ENCODE data around the gene MRPS15. TPM values are rescaled to one million over a fixed set of nuclear protein-coding genes. Genes with fewer than 3 reads are reported as not detected.

The MRPS15 gene
- polyA plus RNA-seq, 2 donors, result 106 to 143 TPM

DNA sequence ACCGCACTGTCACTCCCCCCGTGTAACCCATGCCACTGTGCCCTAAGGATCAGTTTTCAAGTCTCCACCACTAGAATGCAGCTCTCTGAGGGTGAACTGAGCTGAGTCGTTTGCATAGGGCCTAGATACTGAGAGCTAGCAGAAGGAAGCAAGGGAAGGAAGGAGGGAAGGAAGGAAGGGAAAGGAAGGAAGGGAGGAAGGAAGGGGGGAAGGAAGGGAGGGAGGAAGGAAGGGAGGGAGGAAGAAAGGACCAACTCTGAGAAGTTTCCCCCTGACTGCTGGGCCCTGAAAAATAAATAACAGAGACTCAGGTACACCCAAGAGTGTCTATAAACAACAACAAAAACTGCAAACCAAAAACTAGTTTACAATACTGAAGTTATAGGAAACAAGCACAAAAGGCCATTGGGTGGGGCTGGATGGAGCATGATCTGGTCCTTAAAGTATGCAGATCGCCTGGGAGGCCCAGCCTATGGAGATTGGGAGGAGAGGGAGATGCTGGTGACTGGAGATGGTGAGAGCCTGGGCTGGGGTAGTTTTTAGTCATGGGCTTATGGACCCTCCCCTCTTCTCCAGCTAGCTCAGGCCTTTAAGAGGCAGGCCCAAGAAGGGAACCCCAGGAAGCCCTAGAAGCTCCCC is 1.7 kb upstream of the MRPS15 start:
- Histone ChIP-seq H3K27me3 (ENCODE audit: control insufficient read depth in 1 of 2, insufficient read depth in 2 of 2, low read length in 2 of 2) (no peaks in the 10 kb centered on the region), H3K27ac (ENCODE audit: low read depth in 2 of 2, low read length in 1 of 2) (no peak overlapping the region), H3K9me3 (ENCODE audit: control insufficient read depth in 2 of 2, insufficient read depth in 1 of 2, low read depth in 1 of 2, low read length in 1 of 2) (no peaks in the 10 kb centered on the region), H3K4me3 (ENCODE audit: low read depth in 1 of 2, low read length in 2 of 2) (no peak overlapping the region), H3K4me1 (ENCODE audit: control insufficient read depth in 2 of 2, insufficient read depth in 2 of 2, low read length in 1 of 2) (peaks cover 0 to 5% of the 10 kb centered on the region in 2 donors), H3K36me3 (ENCODE audit: control insufficient read depth in 2 of 2, insufficient read depth in 2 of 2, low read length in 1 of 2) (peaks cover 6 to 7% of the 10 kb centered on the region in 2 donors)
- 68 to 69% methylated on average over 4 of the region's 4 CpGs for WGBS, 2 donors

DNA sequence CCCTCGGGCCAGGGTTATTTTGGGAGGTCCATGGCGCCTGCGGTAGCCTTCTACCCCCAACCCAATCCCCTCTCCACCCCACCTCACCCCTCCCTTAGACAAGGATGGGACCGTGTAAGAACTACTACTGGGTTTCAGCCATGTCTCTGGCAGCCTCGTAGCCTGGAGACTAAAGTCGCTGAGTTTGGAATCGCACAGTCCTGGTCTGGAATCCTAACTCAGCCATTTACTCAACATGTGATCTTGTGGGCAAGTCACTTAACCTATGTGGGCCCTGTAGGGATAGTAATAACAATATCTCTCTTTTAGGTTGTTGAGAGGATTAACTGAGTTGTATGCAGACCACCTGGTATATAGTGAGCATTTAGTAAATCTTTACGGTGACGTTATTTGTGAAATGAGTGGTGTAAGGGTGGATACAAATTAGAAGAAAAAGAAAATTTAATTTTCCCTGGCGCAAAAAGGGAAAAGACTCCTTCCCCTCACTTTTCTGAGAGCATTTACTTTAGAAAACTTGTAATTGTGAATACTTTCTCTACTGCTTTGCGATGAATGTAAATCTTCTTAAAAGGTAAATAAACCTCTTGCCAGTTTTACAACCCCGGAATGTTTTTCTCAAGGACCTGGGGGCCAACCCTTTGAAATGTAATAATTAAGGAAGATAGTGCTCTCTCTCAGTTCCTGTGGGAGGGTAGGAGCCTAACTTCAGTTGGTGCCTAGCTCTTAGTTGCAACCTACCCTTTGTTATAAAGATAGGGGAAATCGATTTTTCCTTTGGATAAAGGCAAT is 615 bp upstream of the MRPS15 start:
- 31 to 35% methylated on average over 13 of the region's 13 CpGs for WGBS, 2 donors
- no peaks in the 10 kb centered on the region for H3K27me3 ChIP-seq (ENCODE audit: control insufficient read depth in 1 of 2, insufficient read depth in 2 of 2, low read length in 2 of 2)
- peaks cover 7 to 8% of the 10 kb centered on the region in 2 donors for H3K36me3 ChIP-seq (ENCODE audit: control insufficient read depth in 2 of 2, insufficient read depth in 2 of 2, low read length in 1 of 2)
- peak overlapping the region; percentile 88 to 90 for H3K27ac ChIP-seq (ENCODE audit: low read depth in 2 of 2, low read length in 1 of 2)
- H3K4me3 ChIP-seq (ENCODE audit: low read depth in 1 of 2, low read length in 2 of 2), result peak overlapping the region; percentile 77 to 93
- peaks cover 0 to 5% of the 10 kb centered on the region in 2 donors for H3K4me1 ChIP-seq (ENCODE audit: control insufficient read depth in 2 of 2, insufficient read depth in 2 of 2, low read length in 1 of 2)
- H3K9me3 ChIP-seq (ENCODE audit: control insufficient read depth in 2 of 2, insufficient read depth in 1 of 2, low read depth in 1 of 2, low read length in 1 of 2), result no peaks in the 10 kb centered on the region

DNA sequence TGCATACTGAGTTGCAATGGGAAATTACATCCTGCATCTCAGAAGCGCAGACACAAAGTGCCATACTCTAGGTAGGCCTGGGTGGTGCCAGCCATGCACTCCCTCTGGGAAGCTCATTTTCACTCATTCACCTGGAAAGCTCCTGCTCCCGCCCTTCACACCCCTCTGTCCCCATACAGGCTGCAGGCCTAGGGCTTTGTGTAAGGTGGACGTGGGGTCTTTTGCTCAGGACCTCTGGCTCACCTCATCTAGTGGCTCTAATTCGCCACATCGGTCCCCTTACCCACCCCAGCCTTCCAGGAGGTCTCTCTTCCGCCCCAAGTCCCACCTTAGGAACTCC is 751 bp downstream of the MRPS15 start:
- 12% methylated on average over 6 of the region's 6 CpGs for WGBS, 2 donors
- H3K4me3 ChIP-seq (ENCODE audit: low read depth in 1 of 2, low read length in 2 of 2), result peak overlapping the region; percentile 77 to 93
- peaks cover 0 to 5% of the 10 kb centered on the region in 2 donors for H3K4me1 ChIP-seq (ENCODE audit: control insufficient read depth in 2 of 2, insufficient read depth in 2 of 2, low read length in 1 of 2)
- peak overlapping the region; percentile 32 to 88 for H3K27ac ChIP-seq (ENCODE audit: low read depth in 2 of 2, low read length in 1 of 2)
- H3K9me3 ChIP-seq (ENCODE audit: control insufficient read depth in 2 of 2, insufficient read depth in 1 of 2, low read depth in 1 of 2, low read length in 1 of 2), result no peaks in the 10 kb centered on the region
- no peaks in the 10 kb centered on the region for H3K27me3 ChIP-seq (ENCODE audit: control insufficient read depth in 1 of 2, insufficient read depth in 2 of 2, low read length in 2 of 2)
- H3K36me3 ChIP-seq (ENCODE audit: control insufficient read depth in 2 of 2, insufficient read depth in 2 of 2, low read length in 1 of 2), result peaks cover 7 to 8% of the 10 kb centered on the region in 2 donors

DNA sequence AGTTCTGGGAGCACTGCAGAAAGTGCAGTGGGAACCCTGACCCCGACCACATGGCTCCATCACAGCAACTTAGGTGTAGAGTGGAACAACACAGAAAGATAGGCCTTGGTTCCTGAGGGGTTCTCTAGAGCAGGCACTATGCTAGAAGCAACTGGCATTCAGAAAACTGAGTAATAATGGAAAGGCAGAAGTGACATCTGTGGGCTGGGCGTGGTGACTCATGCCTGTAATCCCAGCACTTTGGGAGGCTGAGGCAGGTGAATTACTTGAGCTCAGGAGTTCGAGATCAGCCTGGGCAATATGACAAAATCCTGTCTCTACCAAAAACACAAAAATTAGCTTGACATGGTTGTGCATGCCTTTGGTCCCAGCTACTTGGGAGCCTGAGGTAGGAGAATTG is 5.3 kb downstream of the MRPS15 start:
- 71 to 74% methylated on average over 3 of the region's 3 CpGs for WGBS, 2 donors
- peaks cover 17 to 26% of the 10 kb centered on the region in 2 donors for H3K36me3 ChIP-seq (ENCODE audit: control insufficient read depth in 2 of 2, insufficient read depth in 2 of 2, low read length in 1 of 2)
- no peak overlapping the region for H3K27ac ChIP-seq (ENCODE audit: low read depth in 2 of 2, low read length in 1 of 2)

DNA sequence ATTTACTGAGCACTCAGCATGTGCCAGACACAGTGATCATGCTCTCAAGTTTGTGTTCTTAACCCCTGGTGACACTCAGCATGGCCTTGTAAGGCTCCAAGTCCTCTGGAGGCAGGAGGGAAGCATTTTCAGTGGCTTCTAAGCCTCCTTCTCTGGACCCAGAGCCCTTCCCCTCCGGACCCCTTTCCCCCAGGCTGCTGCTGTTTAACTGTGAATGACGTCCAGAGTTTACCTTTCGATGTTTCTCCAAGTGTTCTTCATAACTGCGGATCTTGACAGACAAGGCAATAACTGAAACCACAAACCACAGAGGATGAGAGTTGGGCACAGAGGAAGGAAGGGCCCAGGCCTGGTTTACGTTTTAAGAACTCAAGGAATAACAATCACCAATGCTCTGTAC is 6.5 kb downstream of the MRPS15 start:
- Histone ChIP-seq H3K36me3 (ENCODE audit: control insufficient read depth in 2 of 2, insufficient read depth in 2 of 2, low read length in 1 of 2) (peaks cover 17 to 26% of the 10 kb centered on the region in 2 donors), H3K4me3 (ENCODE audit: low read depth in 1 of 2, low read length in 2 of 2) (no peak overlapping the region), H3K27ac (ENCODE audit: low read depth in 2 of 2, low read length in 1 of 2) (no peak overlapping the region), H3K4me1 (ENCODE audit: control insufficient read depth in 2 of 2, insufficient read depth in 2 of 2, low read length in 1 of 2) (no peaks in the 10 kb centered on the region), H3K9me3 (ENCODE audit: control insufficient read depth in 2 of 2, insufficient read depth in 1 of 2, low read depth in 1 of 2, low read length in 1 of 2) (no peaks in the 10 kb centered on the region), H3K27me3 (ENCODE audit: control insufficient read depth in 1 of 2, insufficient read depth in 2 of 2, low read length in 2 of 2) (no peaks in the 10 kb centered on the region)
- WGBS, 2 donors, result 66 to 81% methylated on average over 5 of the region's 5 CpGs

More for the DNA sequence above, 5.3 kb downstream of the MRPS15 start:
- Histone ChIP-seq H3K9me3 (ENCODE audit: control insufficient read depth in 2 of 2, insufficient read depth in 1 of 2, low read depth in 1 of 2, low read length in 1 of 2) (no peaks in the 10 kb centered on the region), H3K4me1 (ENCODE audit: control insufficient read depth in 2 of 2, insufficient read depth in 2 of 2, low read length in 1 of 2) (no peaks in the 10 kb centered on the region), H3K4me3 (ENCODE audit: low read depth in 1 of 2, low read length in 2 of 2) (no peak overlapping the region), H3K27me3 (ENCODE audit: control insufficient read depth in 1 of 2, insufficient read depth in 2 of 2, low read length in 2 of 2) (no peaks in the 10 kb centered on the region)

DNA sequence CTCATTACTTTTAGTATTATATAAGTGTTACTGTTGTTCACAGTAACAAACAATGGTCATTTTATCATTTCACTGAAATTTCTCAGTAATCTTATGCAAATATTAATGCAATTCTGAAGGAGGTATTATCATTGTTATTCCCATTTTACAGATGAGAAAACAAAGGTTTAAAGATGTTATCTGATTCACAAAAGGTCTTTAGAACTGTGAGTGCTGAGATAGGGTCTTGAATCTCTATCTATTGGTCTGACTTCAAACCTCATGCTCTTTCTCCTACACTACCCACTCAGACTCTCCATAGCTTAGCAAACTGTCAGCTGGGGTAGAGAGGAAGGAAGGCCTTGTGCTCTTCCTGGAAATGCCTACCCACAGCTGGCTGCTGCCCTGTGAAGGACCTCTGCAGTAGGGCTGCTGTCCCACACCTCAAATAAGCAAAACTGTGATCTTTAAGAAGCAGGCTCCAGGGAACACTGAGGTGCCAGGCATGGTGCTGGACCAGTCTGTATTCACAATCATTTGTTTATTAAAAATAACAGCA is 7.7 kb downstream of the MRPS15 start:
- no peaks in the 10 kb centered on the region for H3K27me3 ChIP-seq (ENCODE audit: control insufficient read depth in 1 of 2, insufficient read depth in 2 of 2, low read length in 2 of 2)
- peaks cover 16 to 24% of the 10 kb centered on the region in 2 donors for H3K36me3 ChIP-seq (ENCODE audit: control insufficient read depth in 2 of 2, insufficient read depth in 2 of 2, low read length in 1 of 2)
- no peaks in the 10 kb centered on the region for H3K4me1 ChIP-seq (ENCODE audit: control insufficient read depth in 2 of 2, insufficient read depth in 2 of 2, low read length in 1 of 2)
- no peak overlapping the region for H3K27ac ChIP-seq (ENCODE audit: low read depth in 2 of 2, low read length in 1 of 2)
- no peaks in the 10 kb centered on the region for H3K9me3 ChIP-seq (ENCODE audit: control insufficient read depth in 2 of 2, insufficient read depth in 1 of 2, low read depth in 1 of 2, low read length in 1 of 2)
- no peak overlapping the region for H3K4me3 ChIP-seq (ENCODE audit: low read depth in 1 of 2, low read length in 2 of 2)

DNA sequence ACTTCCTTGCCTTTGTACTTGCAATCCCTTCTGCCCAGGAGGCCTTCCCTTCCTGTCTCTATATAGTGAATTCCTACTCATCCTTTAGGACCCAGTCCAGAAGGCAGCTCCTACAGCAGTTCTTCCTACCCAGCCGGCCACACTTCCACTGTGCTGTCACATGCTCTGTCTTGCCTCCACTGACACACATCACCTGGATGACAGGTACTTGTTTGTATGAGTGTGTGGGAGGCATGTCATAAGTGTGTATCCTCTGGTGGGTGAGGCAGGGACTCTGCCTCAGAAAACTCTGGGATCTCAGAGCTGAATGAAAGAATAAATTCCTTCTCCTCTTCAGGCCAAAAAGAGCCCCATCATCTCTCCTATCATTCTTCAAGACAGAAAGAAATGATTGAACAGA is 8.8 kb downstream of the MRPS15 start:
- Histone ChIP-seq H3K27ac (ENCODE audit: low read depth in 2 of 2, low read length in 1 of 2) (no peak overlapping the region), H3K27me3 (ENCODE audit: control insufficient read depth in 1 of 2, insufficient read depth in 2 of 2, low read length in 2 of 2) (no peaks in the 10 kb centered on the region), H3K9me3 (ENCODE audit: control insufficient read depth in 2 of 2, insufficient read depth in 1 of 2, low read depth in 1 of 2, low read length in 1 of 2) (no peaks in the 10 kb centered on the region), H3K4me1 (ENCODE audit: control insufficient read depth in 2 of 2, insufficient read depth in 2 of 2, low read length in 1 of 2) (no peaks in the 10 kb centered on the region), H3K36me3 (ENCODE audit: control insufficient read depth in 2 of 2, insufficient read depth in 2 of 2, low read length in 1 of 2) (peaks cover 10 to 20% of the 10 kb centered on the region in 2 donors), H3K4me3 (ENCODE audit: low read depth in 1 of 2, low read length in 2 of 2) (no peak overlapping the region)
- 50 to 52% methylated on average over 1 of the region's 1 CpG for WGBS, 2 donors

DNA sequence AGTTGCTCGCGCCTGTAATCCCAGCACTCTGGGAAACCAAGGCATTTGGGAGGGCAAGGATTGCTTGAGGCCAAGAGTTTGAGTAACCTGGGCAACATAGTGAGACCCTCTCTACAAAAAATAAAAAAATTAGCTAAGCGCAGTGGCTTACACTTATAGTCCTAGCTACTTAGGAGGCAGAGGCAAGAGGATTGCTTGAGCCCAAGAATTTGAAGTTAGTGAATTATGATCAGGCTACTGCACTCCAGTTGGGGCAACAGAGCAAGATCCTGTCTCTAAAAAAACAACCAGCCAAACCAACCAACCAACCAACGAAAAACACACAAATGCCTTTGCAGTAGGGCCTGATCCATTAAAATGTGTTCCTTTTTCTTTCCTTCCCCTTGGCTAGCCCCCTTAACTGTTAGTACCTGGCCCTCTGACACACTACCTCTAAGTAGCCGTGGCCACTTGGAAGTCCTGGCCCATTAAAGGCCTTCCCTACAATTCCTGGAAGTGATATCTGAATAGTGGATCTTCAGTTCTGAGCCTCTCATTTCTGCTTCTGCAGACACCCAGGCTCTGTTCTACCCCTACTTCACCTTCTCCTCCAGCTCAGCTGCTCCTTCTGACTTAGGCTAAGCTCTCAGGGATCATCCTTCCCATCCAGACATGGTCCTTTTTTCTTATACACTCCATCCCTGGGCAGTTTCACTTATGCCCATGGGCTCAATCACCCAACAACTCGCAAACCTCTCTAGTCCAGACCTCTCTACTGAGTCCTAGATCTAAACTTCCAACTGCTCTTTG is 10.4 kb downstream of the MRPS15 start:
- no peak overlapping the region for H3K27ac ChIP-seq (ENCODE audit: low read depth in 2 of 2, low read length in 1 of 2)
- H3K36me3 ChIP-seq (ENCODE audit: control insufficient read depth in 2 of 2, insufficient read depth in 2 of 2, low read length in 1 of 2), result peaks cover 10 to 19% of the 10 kb centered on the region in 2 donors
- H3K27me3 ChIP-seq (ENCODE audit: control insufficient read depth in 1 of 2, insufficient read depth in 2 of 2, low read length in 2 of 2), result no peaks in the 10 kb centered on the region
- H3K9me3 ChIP-seq (ENCODE audit: control insufficient read depth in 2 of 2, insufficient read depth in 1 of 2, low read depth in 1 of 2, low read length in 1 of 2), result no peaks in the 10 kb centered on the region
- H3K4me1 ChIP-seq (ENCODE audit: control insufficient read depth in 2 of 2, insufficient read depth in 2 of 2, low read length in 1 of 2), result peaks cover 0 to 3% of the 10 kb centered on the region in 2 donors
- no peak overlapping the region for H3K4me3 ChIP-seq (ENCODE audit: low read depth in 1 of 2, low read length in 2 of 2)
- WGBS, 2 donors, result 90 to 94% methylated on average over 6 of the region's 6 CpGs

DNA sequence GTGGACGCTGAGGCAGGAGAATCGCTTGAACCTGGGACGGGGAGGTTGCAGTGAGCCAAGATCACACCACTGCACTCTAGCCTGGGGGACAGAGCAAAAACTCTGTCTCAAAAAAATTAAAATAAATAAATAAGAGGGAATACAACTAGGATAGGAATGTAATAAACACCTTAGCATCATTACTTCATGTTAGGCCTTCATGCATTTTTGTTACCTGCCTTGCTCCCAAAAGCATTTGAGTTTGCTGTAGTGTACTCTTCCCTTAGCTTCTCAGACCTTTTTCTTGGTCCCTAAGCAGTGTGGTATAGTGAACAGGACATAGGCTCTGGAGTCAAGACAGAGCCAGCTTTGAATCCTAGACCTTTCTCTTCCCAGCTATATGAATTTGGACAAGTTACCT is 11.1 kb downstream of the MRPS15 start:
- H3K9me3 ChIP-seq (ENCODE audit: control insufficient read depth in 2 of 2, insufficient read depth in 1 of 2, low read depth in 1 of 2, low read length in 1 of 2), result no peaks in the 10 kb centered on the region
- peaks cover 0 to 3% of the 10 kb centered on the region in 2 donors for H3K4me1 ChIP-seq (ENCODE audit: control insufficient read depth in 2 of 2, insufficient read depth in 2 of 2, low read length in 1 of 2)
- H3K36me3 ChIP-seq (ENCODE audit: control insufficient read depth in 2 of 2, insufficient read depth in 2 of 2, low read length in 1 of 2), result peaks cover 10 to 19% of the 10 kb centered on the region in 2 donors
- 85 to 91% methylated on average over 3 of the region's 3 CpGs for whole genome bisulfite sequencing, 2 donors
- no peak overlapping the region for H3K27ac ChIP-seq (ENCODE audit: low read depth in 2 of 2, low read length in 1 of 2)
- no peaks in the 10 kb centered on the region for H3K27me3 ChIP-seq (ENCODE audit: control insufficient read depth in 1 of 2, insufficient read depth in 2 of 2, low read length in 2 of 2)
- no peak overlapping the region for H3K4me3 ChIP-seq (ENCODE audit: low read depth in 1 of 2, low read length in 2 of 2)
